HG03460 (cell line): ENCODE results near the gene CTNND2.
"Not testable (repeated sequence)": the region's sequence is repeated elsewhere in the genome, so short reads cannot be mapped to it uniquely, and the experiment has no call there.

Experiments
- ATAC-seq: cut with Tn5 transposase; IDR thresholded peaks from one replicate; pipeline ENCODE4 v1.9.1; 2021; ENCODE audit not compliant: unreplicated experiment

The CTNND2 gene

DNA sequence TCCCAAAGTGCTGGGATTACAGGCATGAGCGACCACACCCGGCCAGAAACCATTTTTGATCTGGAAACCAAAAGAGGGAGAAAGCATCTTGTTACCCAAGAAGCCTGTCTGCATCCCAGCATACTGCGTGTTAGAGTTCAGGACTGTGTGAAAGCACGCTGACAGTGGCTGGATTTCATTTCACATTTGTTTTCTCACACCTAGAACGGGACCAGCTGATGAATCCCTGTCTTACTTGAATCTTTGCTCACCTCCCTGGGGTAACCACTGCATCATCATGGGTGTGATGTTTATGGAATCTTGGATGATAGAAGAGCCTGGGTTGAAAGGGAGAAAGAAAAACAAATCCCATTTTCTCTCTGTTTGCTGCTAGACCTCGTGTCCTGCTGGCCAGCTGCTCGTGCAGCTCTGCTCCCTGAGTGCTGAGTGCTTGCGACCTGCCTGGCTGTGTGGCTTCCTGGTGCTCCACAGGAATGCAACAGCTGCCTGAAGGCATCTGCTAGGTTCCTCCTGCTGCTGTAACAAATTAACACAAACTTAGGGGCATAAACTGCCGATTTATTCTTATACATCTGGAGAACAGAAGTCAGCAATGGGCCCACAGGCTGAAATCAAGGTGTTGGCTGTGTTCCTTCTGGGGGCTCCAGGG is 764.9 kb downstream of the CTNND2 start:
- no peak for ATAC-seq

GRCh38 chr5:11130131-11130530 is 774.1 kb downstream of the CTNND2 start:
- ATAC-seq, result no peak

- no peak for ATAC-seq
Measured at GRCh38 chr5:11128021-11128420, 776.2 kb downstream of the CTNND2 start.

DNA sequence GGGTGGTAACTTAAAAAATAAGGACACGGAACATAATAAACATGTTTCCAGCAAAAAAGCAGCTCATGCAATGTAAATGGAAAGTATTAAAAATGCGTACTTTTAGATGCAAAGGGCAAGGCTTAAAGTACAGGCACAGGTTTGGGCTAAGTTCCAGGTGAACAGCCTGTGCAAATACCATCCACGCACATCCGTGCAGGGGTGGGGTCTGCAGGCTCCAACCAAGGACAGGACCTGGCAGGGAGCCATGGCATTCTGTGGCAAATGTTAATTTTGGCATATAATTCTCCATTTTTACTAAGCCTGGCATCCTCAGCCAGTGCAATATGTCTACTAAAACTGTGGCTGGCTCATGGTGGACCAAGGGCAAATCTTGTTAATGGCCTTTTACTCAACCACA is 777.4 kb downstream of the CTNND2 start:
- ATAC-seq, result no peak

- no peak for ATAC-seq
Measured at GRCh38 chr5:11121885-11122284, 782.4 kb downstream of the CTNND2 start.

DNA sequence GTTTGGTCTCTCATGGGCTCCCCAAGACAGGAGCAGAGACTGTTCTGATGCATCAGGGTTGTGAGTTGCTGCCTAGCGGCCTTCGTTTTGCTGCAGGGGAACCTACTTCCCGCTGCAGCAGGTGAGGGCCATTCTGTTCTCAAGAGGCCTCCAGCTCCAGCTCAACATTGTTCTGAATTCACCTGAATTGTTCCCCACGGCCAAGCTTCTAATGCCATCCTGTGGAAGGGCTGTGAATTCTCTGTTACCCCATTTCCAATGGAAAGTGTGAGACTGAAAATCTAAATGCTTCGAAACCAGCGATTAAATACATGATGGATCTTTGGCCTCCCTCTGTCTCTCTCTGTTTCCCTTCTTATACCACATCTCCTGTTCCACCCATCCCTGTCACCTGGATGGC is 794.1 kb downstream of the CTNND2 start:
- ATAC-seq, result no peak

- ATAC-seq, result no peak
Measured at GRCh38 chr5:11105696-11106095, 798.5 kb downstream of the CTNND2 start.

- ATAC-seq, result no peak
Measured at GRCh38 chr5:11104651-11105112, 799.6 kb downstream of the CTNND2 start.

DNA sequence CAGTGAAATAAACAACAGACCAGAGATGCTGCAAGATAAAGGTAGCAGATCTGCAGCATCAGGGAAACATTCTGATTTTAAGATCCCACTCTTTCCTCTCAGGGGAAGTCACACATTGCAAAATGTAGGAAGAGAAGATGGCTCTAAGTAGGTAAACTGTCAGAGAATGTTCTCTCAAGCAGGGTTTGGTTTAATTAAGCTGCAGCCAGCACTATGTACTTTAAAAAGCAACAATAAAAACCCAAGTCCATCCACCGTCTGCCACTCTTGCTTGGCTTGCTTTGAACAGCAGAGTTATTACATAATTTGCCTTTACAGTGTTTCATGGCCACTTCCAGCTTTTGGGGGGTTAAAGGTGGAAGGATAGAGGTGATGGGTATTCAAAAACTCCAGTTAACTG is 800.0 kb downstream of the CTNND2 start:
- no peak for ATAC-seq

DNA sequence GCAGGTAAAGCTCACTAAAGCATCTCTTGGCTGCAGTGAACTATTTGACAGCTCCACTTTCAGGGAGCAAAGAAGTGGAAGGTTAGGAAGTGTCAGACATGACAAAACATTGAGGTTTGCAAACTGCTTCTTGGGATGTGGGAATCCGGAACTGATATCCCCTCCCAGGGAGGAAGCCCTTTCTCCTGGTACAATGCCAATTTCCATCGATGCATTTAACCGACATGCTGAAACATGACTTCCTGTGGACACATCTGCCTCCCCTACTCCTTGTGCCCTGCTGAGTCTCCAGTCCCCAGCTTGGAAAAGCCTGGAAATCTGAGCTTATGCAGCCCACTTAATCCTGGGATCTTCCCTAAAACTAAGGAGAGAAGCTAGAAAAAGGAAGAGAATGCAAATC is 820.1 kb downstream of the CTNND2 start:
- no peak for ATAC-seq

GRCh38 chr5:11082404-11082945 is 821.8 kb downstream of the CTNND2 start:
- no peak for ATAC-seq

DNA sequence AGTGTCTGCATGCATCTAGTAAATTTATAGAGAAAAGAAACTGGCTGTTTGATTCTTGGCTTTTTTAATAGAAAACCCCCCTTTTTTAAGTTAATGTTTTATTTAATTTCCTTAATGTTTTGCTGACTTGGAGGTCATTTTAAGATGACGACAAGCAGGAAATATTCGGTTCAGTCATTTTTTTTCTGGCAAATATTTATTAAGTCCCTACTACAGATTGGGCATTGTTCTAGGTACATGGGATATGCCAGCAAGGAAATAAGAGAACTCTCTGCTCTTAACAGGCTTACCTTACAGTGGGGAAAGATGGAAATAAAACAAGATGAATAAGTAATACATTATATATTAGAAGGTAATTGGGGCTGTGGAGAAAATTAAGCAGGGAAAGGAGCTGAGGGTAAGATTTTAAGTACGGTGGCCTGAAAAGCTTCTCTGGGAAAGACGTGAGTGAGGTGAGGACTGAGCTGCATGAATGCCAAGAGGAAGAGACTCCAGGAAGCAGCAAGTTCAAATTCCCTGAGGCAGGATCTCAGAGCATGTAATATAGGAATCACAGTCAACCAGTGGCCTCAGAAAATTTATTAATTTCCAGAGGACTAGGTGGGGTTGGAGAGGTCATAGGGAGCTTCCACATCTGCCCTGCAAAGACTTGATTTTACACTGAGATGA is 827.2 kb downstream of the CTNND2 start:
- ATAC-seq, result no peak

DNA sequence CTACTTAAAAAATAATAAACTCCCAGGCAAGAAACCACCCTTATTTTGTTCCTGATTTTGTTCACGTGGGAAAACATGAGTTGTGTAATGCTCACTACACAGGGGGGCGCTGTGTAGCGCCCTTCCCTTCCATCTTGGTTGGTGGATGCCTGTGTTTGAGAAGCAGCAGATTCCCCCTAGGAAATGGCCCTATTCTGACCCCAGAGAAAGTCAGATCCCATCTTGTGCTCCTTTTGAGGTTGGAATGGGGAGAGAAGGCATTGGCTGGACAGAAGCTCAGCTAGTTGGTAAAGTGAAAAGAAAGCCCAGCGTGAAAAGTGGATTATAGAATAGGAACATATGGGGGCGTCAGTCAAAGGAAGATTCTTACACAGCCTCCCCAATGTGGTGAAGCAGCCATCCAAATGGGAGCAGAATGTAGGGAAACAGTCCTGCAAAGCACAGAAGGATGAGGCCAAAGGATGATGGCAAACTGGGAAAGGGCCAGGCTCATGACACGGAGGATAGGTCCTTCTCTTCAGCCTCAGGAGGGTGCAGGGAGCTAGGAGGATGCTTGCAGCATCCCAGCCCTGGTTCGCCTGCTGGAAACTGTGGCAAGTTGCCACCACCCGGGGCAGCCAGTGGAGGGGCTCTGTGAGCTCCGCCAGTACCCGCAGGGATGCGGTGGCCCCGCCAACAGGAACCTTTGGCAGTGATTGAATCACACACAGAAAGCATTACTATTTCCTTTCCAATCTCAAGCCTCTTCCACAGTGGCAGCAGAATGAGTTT is 829.0 kb downstream of the CTNND2 start:
- ATAC-seq, result no peak

- ATAC-seq, result no peak
Measured at GRCh38 chr5:11072568-11072967, 831.7 kb downstream of the CTNND2 start.

DNA sequence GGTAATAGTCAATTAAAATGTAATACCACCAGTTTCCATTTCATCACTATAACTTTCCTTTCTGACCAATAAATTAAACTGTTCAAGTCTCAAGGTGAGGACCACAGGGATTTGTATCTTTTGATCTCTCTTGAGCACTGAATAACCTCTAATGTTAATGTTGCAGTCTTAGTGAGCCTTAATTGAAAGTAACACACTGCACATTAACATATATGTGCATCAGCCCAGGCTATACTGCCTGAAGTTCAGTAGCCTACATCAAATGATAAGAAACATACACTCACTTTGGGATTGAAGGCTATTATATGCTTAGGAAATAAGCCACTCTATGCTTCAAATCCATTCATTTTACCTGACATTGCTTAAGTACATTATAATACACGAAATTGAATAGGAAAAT is 832.2 kb downstream of the CTNND2 start:
- no peak for ATAC-seq

- ATAC-seq, result no peak
Measured at GRCh38 chr5:11069041-11069440, 835.2 kb downstream of the CTNND2 start.

- not testable (repeated sequence) for ATAC-seq
Measured at GRCh38 chr5:11065723-11066122, 838.5 kb downstream of the CTNND2 start.

DNA sequence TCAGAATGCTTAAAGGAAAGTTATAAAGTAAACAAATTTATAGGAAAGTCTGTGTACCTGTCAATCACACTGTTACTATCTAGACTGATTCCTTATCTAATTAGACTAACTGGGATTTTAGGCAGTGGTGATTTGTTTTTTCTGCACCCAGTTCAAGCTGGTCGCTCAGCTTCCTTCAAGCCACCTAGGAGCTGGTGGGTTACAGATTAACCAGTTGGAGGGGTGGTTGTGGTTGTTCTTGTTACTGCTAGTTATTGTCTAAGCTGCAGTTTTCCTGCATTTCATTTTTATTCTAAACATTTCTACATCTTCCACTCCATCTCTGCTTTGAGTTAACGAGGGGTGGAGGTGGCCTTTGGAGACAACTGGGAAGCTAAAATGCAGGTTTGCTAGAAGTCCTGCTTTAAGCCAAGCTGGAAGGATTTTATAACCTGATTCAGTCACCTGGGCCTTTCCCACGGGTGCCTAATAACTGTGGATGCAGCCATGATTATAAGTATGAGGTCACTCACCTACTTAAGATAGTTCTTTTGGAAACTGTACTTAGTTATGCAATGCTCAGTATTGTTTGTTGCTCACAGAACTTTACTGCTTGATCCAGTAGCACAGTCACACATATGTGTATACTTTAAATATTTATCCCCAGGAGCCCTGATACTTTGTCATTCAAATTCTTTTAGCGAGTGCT is 839.3 kb downstream of the CTNND2 start:
- no peak for ATAC-seq

GRCh38 chr5:11062397-11062796 is 841.8 kb downstream of the CTNND2 start:
- no peak for ATAC-seq

- ATAC-seq, result no peak
Measured at GRCh38 chr5:11056560-11056959, 847.7 kb downstream of the CTNND2 start.

DNA sequence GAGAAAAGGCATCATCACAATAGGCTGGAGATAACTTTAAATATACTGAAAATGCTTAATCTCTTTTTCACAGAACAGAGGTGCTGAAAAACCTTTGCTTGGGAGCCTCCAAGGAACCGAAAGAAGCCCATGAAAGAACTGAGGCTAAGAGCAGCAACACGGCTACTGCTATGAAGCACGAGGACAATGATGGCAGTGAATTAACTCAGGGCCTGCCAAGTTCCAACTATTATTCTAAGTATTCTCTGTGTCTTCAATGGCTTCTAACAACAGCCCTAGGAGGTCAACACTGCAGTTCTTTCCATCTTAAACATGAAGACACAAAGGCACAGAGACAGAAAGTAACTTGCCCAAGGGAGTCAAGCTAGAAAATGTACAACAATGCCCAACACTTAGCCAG is 850.2 kb downstream of the CTNND2 start:
- ATAC-seq, result no peak
